Midbrain (tissue), 1 donor: ENCODE data around the gene NDST4.

Source experiments
- DNase-seq: peaks from one replicate; lab custom pipeline; 2025; lab: John Stamatoyannopoulos, UW

Gene NDST4

GRCh38 chr4:114907568-114907967 lies 205.9 kb downstream of the NDST4 start:
- DNase-seq = no peak

GRCh38 chr4:114905017-114905416 lies 208.4 kb downstream of the NDST4 start:
- no peak for DNase-seq

- no peak for DNase-seq
Measured at GRCh38 chr4:114900934-114901333, 212.5 kb downstream of the NDST4 start.

GRCh38 chr4:114890773-114891172 lies 222.6 kb downstream of the NDST4 start:
- no peak for DNase-seq

GRCh38 chr4:114886761-114887160 lies 226.7 kb downstream of the NDST4 start:
- no peak for DNase-seq

- no peak for DNase-seq
Measured at GRCh38 chr4:114883641-114884040, 229.8 kb downstream of the NDST4 start.

GRCh38 chr4:114879916-114880669 lies 233.3 kb downstream of the NDST4 start:
- no peak for DNase-seq

GRCh38 chr4:114875630-114876029 lies 237.8 kb downstream of the NDST4 start:
- DNase-seq = no peak

GRCh38 chr4:114874321-114874720 lies 239.1 kb downstream of the NDST4 start:
- DNase-seq = no peak

- no peak for DNase-seq
Measured at GRCh38 chr4:114870987-114871386, 242.4 kb downstream of the NDST4 start.

- no peak for DNase-seq
Measured at GRCh38 chr4:114866901-114867670, 246.3 kb downstream of the NDST4 start.

- DNase-seq = no peak
Measured at GRCh38 chr4:114864060-114864459, 249.4 kb downstream of the NDST4 start.

- DNase-seq = no peak
Measured at GRCh38 chr4:114860786-114861185, 252.6 kb downstream of the NDST4 start.

GRCh38 chr4:114857831-114858230 lies 255.6 kb downstream of the NDST4 start:
- DNase-seq = no peak

GRCh38 chr4:114839986-114840385 lies 273.4 kb downstream of the NDST4 start:
- no peak for DNase-seq

- no peak for DNase-seq
Measured at GRCh38 chr4:114830628-114831027, 282.8 kb downstream of the NDST4 start.

GRCh38 chr4:114827651-114828050 lies 285.8 kb downstream of the NDST4 start:
- no peak for DNase-seq

GRCh38 chr4:114815760-114816159 lies 297.7 kb downstream of the NDST4 start:
- DNase-seq = no peak

- DNase-seq = no peak
Measured at GRCh38 chr4:114813961-114814360, 299.5 kb downstream of the NDST4 start.

- no peak for DNase-seq
Measured at GRCh38 chr4:114811564-114812301, 301.7 kb downstream of the NDST4 start.

GRCh38 chr4:114807759-114808404 lies 305.5 kb downstream of the NDST4 start:
- DNase-seq = peak; percentile 35

GRCh38 chr4:114807357-114807756 lies 306.1 kb downstream of the NDST4 start:
- no peak for DNase-seq
